PC-3 (cell line): Measurements from ENCODE around the gene AVPI1. TPM values are rescaled to one million over a fixed set of nuclear protein-coding genes. Genes with fewer than 3 reads are reported as not detected.

Experiments
- ATAC-seq: fragments of 200-7000 bp; cut with Tn5 transposase; 2 replicates; pipeline ENCODE4 v1.9.1; 2020; ENCODE audit warnings: mild to moderate bottlenecking, moderate library complexity
- BruUV-seq: library from RNA; stranded (reverse); fragments of 400-500 nt; replicated peaks from 2 replicates; lab custom pipeline; 2021; lab: Mats Ljungman, UMichigan
- CTCF ChIA-PET: fragments of 300-600 bp; sonication (Branson Sonifier 250); formaldehyde crosslinking; loops from one replicate; lab custom pipeline; 2022; ENCODE audit warnings: antibody characterized with exemption; lab: Charles Lee
- POLR2A ChIA-PET: fragments of 300-600 bp; sonication (Branson Sonifier 250); formaldehyde crosslinking; loops from one replicate; lab custom pipeline; 2022; ENCODE audit warnings: antibody characterized with exemption; ENCODE audit not compliant: unreplicated experiment; lab: Charles Lee
- DNase-seq: peaks from one replicate; pipeline ENCODE4 v3.0.0-alpha.2; 2015
- H2AFZ ChIP-seq: fragments of 300-600 bp; sonication (generic); 2 replicates; pipeline ENCODE4 v1.6.0; 2016; ENCODE audit warnings: antibody characterized with exemption, low read length
- H3F3A ChIP-seq: fragments of 300-600 bp; sonication (generic); one replicate; pipeline ENCODE4 v1.6.0; 2017; ENCODE audit warnings: antibody characterized with exemption, low read length, control low read depth, mild to moderate bottlenecking; ENCODE audit not compliant: unreplicated experiment
- H3K27ac ChIP-seq: fragments of 300-600 bp; sonication (generic); 2 replicates; pipeline ENCODE4 v1.5.1; 2016; ENCODE audit warnings: mild to moderate bottlenecking, low read length
- H3K27me3 ChIP-seq: fragments of 300-600 bp; sonication (generic); 2 replicates; pipeline ENCODE4 v1.6.1; 2016; ENCODE audit warnings: low read length, mixed read lengths
- H3K36me3 ChIP-seq: fragments of 300-600 bp; sonication (generic); 2 replicates; pipeline ENCODE4 v1.6.1; 2016; ENCODE audit warnings: low read depth, mixed run types, low read length, mixed read lengths
- H3K4me1 ChIP-seq: fragments of 300-600 bp; sonication (generic); 2 replicates; pipeline ENCODE4 v1.5.1; 2016; ENCODE audit warnings: low read length; ENCODE audit not compliant: insufficient read depth
- H3K4me2 ChIP-seq: fragments of 300-600 bp; sonication (generic); 2 replicates; pipeline ENCODE4 v1.6.0; 2016; ENCODE audit warnings: low read length
- H3K4me3 ChIP-seq: fragments of 300-600 bp; sonication (generic); 2 replicates; pipeline ENCODE4 v1.5.1; 2016; ENCODE audit warnings: mild to moderate bottlenecking, low read length, mixed read lengths
- H3K79me2 ChIP-seq: fragments of 300-600 bp; sonication (generic); 2 replicates; pipeline ENCODE4 v1.6.1; 2017; ENCODE audit warnings: low read length, mixed read lengths
- H3K9ac ChIP-seq: fragments of 300-600 bp; sonication (generic); 2 replicates; pipeline ENCODE4 v1.6.0; 2016; ENCODE audit warnings: mild to moderate bottlenecking, low read length
- H3K9me2 ChIP-seq: fragments of 300-600 bp; sonication (generic); replicated peaks from 2 replicates; pipeline ENCODE4 v1.6.1; 2016; ENCODE audit warnings: mixed run types, low read length, mixed read lengths
- H3K9me3 ChIP-seq: fragments of 300-600 bp; sonication (generic); 2 replicates; pipeline ENCODE4 v1.6.1; 2016; ENCODE audit warnings: low read length, mixed read lengths
- H4K20me1 ChIP-seq: fragments of 300-600 bp; sonication (generic); 2 replicates; pipeline ENCODE4 v1.6.1; 2016; ENCODE audit warnings: low read length, mixed read lengths
- CTCF ChIP-seq: fragments of 300-600 bp; sonication (generic); conservative IDR thresholded peaks from 2 replicates; pipeline ENCODE4 v1.5.1; 2017; ENCODE audit warnings: antibody characterized with exemption, low read depth, mild to moderate bottlenecking, low read length
- EZH2 ChIP-seq: fragments of 300-600 bp; sonication (generic); IDR thresholded peaks from one replicate; pipeline ENCODE4 v1.6.1; 2017; ENCODE audit warnings: antibody characterized with exemption, mild to moderate bottlenecking, low read length; ENCODE audit not compliant: unreplicated experiment
- EZH2phosphoT487 ChIP-seq: fragments of 300-600 bp; sonication (generic); IDR thresholded peaks from 2 replicates; pipeline ENCODE4 v1.6.1; 2018; ENCODE audit warnings: mild to moderate bottlenecking, antibody characterized with exemption, low read length, borderline replicate concordance
- intact Hi-C: fragments of 100-400 bp; cut with micrococcal nuclease; formaldehyde crosslinking; loops from 2 replicates; pipeline ENCODE4 v1.9.0; 2023
- total RNA-seq: library from RNA; depleted of rRNA; stranded (reverse); fragments of >200 nt; gene quantifications from 2 replicates; pipeline ENCODE4 v1.2.3, GENCODE V29; 2014

The AVPI1 gene
- total RNA-seq, 1 experiment from 2014 or later = 44.5 TPM

- TF ChIP-seq EZH2 = no peak
- no peak for TF ChIP-seq CTCF
- no peak for TF ChIP-seq EZH2phosphoT487
- Histone ChIP-seq H3K9ac (no peak overlapping the region), H4K20me1 (no peaks in the 10 kb centered on the region), H3F3A (no peaks in the 10 kb centered on the region), H3K27ac (no peak overlapping the region), H3K9me3 (no peaks in the 10 kb centered on the region), H3K4me3 (no peak overlapping the region), H3K4me2 (no peak overlapping the region), H3K36me3 (peaks cover 9% of the 10 kb centered on the region; the same call in 1 of the 2 replicates), H3K27me3 (no peaks in the 10 kb centered on the region), H3K9me2 (no peaks in the 10 kb centered on the region), H3K4me1 (no peaks in the 10 kb centered on the region), H3K79me2 (no peaks in the 10 kb centered on the region), H2AFZ (no peak overlapping the region)
- intact Hi-C loops = no loop called here
- ATAC-seq (no peak), DNase-seq (no peak)
- BruUV-seq = no TSS peak
- ChIA-PET POLR2A (no interaction called here), CTCF (no interaction called here)
Observed at GRCh38 chr10:97666992-97667391, 20.0 kb downstream of the AVPI1 start.

- DNase-seq (no peak), ATAC-seq (no peak)
- no peaks in the 10 kb centered on the region for H3K27me3 ChIP-seq
- CTCF ChIA-PET = no interaction called here
- BruUV-seq = no TSS peak
- POLR2A ChIA-PET = no interaction called here
- H3F3A ChIP-seq = no peaks in the 10 kb centered on the region
- H3K9ac ChIP-seq = no peak overlapping the region
- no peaks in the 10 kb centered on the region for H3K9me3 ChIP-seq
- H3K4me3 ChIP-seq = no peak overlapping the region
- H4K20me1 ChIP-seq = no peaks in the 10 kb centered on the region
- peaks cover 9% of the 10 kb centered on the region; the same call in 1 of the 2 replicates for H3K36me3 ChIP-seq
- no peak overlapping the region for H3K4me2 ChIP-seq
- intact Hi-C loops = no loop called here
- TF ChIP-seq EZH2 = no peak
- no peak for TF ChIP-seq EZH2phosphoT487
- no peak for TF ChIP-seq CTCF
- H2AFZ ChIP-seq = no peak overlapping the region
- H3K27ac ChIP-seq = no peak overlapping the region
- no peaks in the 10 kb centered on the region for H3K79me2 ChIP-seq
- no peaks in the 10 kb centered on the region for H3K9me2 ChIP-seq
- H3K4me1 ChIP-seq = no peaks in the 10 kb centered on the region
Observed at GRCh38 chr10:97664282-97664850, 22.7 kb downstream of the AVPI1 start.

- H2AFZ ChIP-seq = no peak overlapping the region
- no TSS peak for BruUV-seq
- H3K4me2 ChIP-seq = no peak overlapping the region
- no peak overlapping the region for H3K9ac ChIP-seq
- no peaks in the 10 kb centered on the region for H3K9me2 ChIP-seq
- no peak overlapping the region for H3K4me3 ChIP-seq
- intact Hi-C loops = no loop called here
- H3K9me3 ChIP-seq = no peaks in the 10 kb centered on the region
- ATAC-seq (no peak), DNase-seq (no peak)
- H3F3A ChIP-seq = no peaks in the 10 kb centered on the region
- H4K20me1 ChIP-seq = no peaks in the 10 kb centered on the region
- H3K4me1 ChIP-seq = no peaks in the 10 kb centered on the region
- H3K79me2 ChIP-seq = no peaks in the 10 kb centered on the region
- no peak overlapping the region for H3K27ac ChIP-seq
- ChIA-PET CTCF (no interaction called here), POLR2A (no interaction called here)
- peaks cover 11% of the 10 kb centered on the region; the same call in 1 of the 2 replicates for H3K36me3 ChIP-seq
- H3K27me3 ChIP-seq = no peaks in the 10 kb centered on the region
- TF ChIP-seq EZH2 = no peak
Observed at GRCh38 chr10:97659589-97659988, 27.5 kb downstream of the AVPI1 start.
